ENCODE data around the gene CDS2.
A peak's percentile ranks its signal among the peaks of the same experiment; 100 is the strongest.

The CDS2 gene

DNA sequence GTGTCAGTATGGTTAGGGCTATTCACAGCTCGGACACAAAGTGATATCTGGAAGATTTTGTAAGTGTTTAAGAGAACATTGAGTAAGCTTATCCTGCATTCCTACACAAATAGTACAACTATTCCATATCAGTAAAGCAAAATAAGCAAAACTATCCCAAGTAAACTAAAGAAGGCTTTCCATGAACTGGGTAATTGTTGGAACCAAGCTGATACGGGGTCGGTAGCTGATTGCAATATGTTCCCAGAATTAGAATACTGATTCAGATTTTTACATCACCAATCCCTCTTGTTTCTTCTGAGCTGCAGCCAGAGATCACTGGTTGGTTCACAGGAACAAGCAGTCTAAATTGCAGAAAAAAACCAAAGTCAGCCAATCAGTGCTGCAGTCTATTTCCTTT, 54.1 kb downstream of the CDS2 start:
- DNase-seq (ENCODE audit: low read depth in 1 of 2, low spot score in 1 of 2) = no peak

DNA sequence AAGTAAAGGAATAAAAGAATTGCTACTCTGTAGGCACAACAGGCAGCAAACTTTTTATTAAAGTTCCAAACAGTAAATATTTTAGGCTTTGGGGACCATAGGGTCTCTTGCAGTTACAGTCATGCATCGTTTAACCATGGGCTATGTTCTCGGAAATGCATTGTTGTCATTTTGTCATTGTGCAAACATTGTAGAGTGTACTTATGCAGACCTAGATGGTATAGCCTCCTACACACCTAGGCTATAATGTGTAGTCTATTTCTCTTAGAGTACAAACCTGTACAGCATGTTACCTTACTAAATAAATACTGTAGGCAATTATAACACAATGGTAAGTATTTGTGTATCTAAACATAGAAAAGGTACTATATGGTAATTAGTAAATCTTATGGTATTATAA, 54.7 kb downstream of the CDS2 start:
- no peak for DNase-seq (ENCODE audit: low read depth in 1 of 2, low spot score in 1 of 2)

DNA sequence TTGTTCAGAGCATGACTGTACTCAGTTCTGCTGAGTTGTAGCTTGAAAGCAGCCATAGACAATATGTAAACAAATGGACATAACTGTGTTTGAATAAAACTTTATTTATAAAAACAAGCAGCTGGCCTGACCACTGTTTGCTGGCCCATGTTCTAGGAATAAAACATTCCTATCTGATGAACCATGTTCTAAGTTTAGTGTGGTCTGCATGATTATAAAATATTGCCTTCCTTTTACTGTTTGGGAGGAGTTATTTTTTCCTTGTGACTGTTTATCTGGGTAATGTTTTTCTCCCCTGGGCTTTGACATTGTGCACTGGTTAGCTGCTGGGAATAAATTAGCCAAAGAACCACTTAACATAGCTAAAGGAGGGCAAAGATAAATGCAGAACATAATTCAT, 55.1 kb downstream of the CDS2 start:
- no peak for DNase-seq (ENCODE audit: low read depth in 1 of 2, low spot score in 1 of 2)

DNA sequence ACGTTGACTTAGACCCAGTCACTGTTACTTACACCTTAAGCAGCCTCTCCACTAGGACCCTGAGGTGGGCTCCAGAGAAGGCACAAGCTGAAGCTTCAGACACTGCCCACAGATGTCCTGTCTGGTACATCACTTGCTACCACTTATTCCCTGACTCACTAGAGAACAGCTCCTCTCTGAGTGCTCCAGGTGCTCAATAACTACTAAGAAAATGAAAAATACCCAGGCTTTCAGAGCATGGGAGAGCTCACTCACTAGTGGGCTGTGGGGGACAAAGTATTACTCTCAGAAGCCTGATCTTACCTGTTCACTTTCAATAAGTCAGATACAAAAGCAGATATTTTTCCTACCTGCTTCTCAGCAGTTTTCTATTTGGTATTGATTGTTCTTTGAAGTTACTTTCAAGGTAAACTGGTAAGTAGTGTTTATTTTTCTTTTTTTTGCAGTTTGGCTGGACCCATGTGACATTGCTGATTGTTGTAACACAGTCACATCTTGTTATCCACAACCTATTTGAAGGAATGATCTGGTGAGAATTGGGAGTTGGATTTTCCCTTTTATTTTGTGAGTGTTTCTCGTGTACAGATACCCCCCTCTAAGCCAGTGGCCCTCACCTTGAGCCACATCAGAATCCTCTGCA, 55.9 kb downstream of the CDS2 start:
- no peak for DNase-seq (ENCODE audit: low read depth in 1 of 2, low spot score in 1 of 2)

DNA sequence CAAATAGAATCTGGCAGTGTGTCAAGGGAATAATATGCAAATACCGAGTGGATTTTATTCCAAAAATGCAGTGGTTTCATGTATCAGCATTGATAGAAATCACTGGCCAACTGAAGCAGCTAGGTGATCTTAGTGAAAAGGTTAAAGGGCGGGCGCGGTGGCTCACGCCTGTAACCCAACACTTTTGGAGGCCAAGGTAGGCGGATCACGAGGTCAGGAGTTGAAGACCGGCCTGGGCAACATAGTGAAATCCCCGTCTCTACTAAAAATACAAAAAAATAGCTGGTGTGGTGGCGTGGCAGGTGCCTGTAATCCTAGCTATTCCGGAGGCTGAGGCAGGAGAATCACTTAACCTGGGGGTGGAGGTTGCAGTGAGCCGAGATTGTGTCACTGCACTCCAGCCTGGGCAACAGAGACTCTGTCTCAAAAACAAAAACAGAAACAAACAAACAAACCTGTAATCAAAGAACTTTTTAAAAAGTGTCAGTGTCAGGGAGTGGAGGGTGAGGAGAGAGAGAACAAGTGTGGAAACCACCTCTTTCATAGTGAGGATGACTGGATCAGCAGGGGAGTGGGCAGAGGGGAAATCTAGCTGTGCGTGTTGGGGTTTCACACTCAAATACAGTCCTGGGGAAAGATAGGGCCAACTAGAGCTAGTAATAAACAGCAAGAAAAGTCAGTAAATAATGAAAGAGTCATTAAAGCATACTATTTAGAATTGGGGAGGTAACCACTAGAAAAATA, 57.1 kb downstream of the CDS2 start:
- DNase-seq (ENCODE audit: low read depth in 1 of 2, low spot score in 1 of 2) = no peak

DNA sequence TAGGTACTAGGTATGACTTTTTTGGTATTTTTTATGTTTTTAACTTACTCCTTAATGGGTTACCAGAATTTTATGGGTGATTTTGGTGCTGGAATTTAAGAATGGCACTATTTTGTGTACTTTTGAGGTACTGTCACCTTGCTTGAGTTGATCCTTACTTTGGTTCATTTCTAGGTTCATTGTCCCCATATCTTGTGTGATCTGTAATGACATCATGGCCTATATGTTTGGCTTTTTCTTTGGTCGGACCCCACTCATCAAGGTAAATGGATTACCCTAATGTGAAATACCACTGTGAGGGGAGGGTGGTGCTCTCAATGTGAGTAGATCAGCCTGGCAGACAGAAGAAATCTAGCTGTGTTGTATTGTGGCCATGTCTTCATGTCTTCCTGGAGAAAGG, 57.9 kb downstream of the CDS2 start:
- no peak for DNase-seq (ENCODE audit: low read depth in 1 of 2, low spot score in 1 of 2)

DNA sequence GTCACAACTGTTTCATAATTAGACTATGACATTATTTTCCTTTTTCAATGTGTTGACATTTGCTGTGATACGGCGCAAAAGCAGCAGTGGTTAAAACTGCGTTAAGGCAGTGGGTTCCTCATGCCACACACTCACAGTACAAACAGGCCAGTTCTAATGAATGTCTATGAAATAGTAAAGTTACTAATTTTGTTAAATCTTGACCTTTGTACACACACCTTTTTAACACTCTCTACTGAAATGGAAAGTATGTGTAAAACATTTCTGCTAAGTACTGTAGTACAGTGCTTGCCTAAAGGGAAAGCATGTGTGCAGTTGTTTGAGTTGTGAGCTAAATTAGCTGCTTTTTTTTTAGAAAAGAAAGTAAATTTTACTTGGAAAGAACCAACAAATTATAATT, 60.3 kb downstream of the CDS2 start:
- DNase-seq (ENCODE audit: low read depth in 1 of 2, low spot score in 1 of 2) = no peak

DNA sequence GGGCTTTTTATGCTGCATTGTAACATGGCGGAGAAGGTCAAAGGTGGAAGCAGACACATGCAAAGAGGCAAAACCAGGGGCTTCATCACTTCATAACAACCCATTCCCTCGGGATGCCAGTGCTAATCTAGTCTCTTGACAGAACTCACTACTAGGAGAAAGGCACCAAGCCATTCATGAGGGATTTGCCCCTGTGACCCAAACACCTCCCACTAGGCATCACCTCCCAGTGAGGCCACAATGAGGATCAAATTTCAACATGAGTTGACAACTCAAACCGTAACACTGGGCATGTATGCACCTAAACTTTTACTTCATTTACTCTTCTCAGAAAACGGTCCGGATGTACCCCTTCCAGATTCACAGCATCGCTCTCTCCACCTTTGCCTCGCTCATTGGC, 61.9 kb downstream of the CDS2 start:
- no peak for DNase-seq (ENCODE audit: low read depth in 1 of 2, low spot score in 1 of 2)

DNA sequence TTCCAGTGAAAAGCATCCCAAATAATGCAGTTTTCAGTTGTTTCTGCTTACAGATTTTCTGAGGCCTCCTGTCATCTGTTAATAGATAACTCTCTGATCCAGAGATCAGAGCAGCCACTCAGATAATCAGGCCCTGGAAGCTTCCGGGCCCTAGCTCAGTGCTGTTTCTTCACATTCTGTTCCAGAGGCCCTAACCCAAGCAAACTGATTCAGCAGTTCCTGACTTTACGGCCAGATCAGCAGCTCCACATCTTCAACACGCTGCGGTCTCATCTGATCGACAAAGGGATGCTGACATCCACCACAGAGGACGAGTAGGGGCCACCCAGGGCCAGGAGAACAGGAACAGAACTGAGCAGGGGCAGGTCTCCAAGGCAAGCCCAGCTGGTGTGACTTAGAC, 63.1 kb downstream of the CDS2 start:
- DNase-seq (ENCODE audit: low read depth in 1 of 2, low spot score in 1 of 2) = no peak

DNA sequence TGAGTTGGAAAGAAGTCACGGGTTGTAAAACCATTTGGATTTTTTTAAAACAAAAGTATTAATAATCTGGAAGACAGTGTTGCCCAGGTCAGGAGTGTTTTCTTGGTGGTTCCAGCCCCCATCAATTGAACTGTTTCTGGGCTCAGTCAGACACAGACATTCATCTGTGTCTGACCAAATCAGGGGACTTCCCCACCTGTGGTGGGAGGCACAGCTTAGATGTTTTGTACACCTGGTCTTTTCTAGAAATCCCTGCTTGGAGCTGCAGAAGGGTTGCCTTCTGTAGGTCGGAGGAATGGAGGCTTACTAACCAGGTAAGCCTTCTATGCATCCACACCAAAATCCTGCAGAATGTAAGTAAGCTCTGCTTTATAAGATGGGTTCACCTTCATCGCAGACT, 63.6 kb downstream of the CDS2 start:
- no peak for DNase-seq (ENCODE audit: low read depth in 1 of 2, low spot score in 1 of 2)

DNA sequence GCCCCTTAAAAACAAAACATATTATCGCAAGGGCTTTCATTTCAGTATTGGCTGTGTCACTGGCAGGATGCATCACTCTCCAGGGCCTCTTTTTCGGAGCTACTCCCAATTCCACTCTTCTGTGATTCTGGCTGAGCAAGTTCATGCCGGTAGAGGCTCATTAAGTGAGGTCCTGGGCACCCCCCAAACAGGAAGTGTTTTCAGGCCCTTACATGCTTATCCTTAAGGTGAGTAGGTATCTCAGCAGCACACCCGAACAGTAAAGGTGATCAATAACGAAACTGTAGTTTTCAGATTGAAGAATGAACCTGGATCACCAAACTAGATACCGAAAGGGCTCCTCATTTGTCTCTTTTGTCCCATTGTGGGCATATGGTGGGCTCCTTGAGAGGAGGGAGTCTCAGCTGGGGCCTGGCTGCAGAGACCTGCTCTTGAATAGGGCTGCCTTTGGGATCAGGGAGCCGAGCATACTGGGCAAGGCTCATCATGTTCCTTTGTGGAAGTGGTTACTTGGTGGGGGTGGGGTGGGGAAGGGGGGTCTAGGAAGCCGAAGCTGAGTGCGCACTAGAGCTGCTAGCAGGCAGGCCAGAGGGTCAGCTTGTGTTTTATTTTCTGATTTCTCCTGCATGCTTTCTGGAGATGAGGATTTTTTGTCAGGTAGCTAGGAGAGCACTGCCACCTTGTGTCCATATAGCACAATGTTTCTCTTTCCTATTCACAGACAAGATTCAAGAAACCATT, 65.2 kb downstream of the CDS2 start:
- no peak for DNase-seq (ENCODE audit: low read depth in 1 of 2, low spot score in 1 of 2)

DNA sequence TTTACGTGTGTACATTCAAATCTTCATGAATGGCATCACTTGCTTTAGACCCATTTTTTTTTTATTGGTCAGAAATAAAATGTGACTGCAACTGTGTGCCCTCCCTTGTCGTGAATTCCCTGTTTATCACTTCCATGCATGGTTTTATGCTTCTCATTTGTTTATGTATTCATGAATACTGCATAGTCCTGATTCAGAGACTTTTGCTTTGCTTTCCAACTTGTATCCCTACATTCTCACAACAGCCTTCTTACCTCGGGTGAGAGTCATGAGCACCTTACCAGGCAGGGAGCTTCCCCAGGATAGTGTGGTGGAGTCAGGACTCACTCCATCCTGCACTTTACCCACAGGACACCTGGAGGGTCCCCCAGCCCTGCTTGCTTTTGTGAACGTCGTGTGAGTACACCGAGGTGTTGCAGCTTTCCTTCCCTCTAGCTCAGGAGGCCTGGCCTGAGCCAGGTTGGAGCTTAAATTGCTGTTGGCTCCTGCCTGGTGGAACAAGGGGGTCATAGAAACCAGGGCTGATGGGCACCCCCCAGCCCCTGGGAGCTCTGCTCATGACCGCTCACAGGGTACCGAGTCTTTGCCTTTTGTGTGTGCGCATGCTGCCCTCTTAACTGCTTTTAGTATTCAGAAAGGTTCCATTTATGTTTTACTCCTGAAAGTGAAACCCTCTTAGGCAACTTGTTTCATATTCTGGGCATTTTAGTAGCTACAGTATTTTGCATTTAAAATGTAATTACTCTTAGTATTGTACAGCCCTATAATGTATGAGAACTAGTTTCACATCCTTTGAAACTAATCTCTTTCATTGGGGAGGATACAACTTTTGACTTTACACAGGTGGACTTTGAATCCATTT, 66.0 kb downstream of the CDS2 start:
- DNase-seq (ENCODE audit: low read depth in 1 of 2, low spot score in 1 of 2) = no peak

DNA sequence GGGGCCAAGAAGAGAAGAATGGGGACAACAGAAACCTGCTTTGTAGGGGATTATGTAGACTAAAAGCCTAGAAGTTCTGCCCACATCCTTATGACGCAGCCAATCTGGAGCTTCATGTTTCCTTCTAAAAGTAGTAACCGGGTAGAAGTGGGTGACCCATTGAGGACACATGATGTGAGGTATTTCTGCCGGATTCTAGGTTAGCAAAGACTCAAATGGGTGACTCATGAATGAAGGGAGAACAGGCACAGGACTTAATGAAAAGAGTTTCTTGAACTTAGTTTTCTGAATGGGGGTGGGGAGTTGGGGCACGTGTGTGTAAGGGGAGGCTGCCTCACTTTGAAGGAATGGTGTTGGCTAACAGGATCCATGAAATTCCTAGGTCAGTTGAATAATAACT, 68.8 kb downstream of the CDS2 start:
- no peak for DNase-seq (ENCODE audit: low read depth in 1 of 2, low spot score in 1 of 2)

DNA sequence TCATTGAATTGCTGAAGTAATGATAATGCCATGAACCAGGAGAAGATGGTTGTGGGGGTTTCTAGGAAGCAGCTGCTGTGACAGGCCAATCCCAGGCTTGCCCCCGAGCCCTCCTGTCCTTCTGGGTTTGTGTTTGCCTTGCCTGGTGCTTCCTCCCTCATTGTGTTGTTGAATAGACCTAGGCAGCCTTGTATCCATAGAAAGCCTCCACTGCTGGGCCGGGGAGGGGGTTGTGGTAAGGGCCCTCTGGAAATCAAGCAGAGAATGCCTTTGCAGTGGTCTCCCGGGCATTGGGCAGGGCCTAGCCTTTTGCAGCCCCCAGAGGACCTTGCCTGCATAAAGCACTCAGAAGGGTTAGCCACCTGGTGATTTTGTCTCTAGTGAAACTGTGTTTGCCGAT, 69.3 kb downstream of the CDS2 start:
- no peak for DNase-seq (ENCODE audit: low read depth in 1 of 2, low spot score in 1 of 2)

DNA sequence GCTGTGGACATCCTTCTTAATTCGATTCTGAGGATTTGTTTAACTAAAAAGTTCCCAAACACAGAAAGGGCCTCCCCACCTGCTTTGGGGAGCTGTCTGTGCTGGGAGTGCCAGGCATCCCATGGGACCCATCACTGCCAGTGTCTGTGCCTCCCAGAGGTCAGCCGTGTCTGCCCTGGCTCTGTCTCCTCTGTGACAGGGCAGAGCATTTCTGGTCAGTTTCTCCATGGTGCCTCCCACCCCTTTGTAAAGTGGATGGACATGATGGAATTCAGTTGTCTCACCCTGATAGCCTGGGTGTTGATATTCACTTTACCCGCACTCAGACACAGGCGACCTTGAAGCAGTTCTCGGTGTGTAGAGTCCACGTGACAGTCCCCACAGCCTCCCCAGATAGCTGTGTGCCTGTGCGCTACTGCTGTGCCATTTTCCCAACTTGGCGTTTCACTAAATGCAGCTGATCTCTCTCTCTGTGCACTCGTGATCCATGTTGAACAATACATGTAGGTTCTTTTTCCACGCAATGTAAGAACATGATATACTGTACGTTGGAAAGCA, 70.5 kb downstream of the CDS2 start:
- DNase-seq (ENCODE audit: low read depth in 1 of 2, low spot score in 1 of 2) = no peak

DNA sequence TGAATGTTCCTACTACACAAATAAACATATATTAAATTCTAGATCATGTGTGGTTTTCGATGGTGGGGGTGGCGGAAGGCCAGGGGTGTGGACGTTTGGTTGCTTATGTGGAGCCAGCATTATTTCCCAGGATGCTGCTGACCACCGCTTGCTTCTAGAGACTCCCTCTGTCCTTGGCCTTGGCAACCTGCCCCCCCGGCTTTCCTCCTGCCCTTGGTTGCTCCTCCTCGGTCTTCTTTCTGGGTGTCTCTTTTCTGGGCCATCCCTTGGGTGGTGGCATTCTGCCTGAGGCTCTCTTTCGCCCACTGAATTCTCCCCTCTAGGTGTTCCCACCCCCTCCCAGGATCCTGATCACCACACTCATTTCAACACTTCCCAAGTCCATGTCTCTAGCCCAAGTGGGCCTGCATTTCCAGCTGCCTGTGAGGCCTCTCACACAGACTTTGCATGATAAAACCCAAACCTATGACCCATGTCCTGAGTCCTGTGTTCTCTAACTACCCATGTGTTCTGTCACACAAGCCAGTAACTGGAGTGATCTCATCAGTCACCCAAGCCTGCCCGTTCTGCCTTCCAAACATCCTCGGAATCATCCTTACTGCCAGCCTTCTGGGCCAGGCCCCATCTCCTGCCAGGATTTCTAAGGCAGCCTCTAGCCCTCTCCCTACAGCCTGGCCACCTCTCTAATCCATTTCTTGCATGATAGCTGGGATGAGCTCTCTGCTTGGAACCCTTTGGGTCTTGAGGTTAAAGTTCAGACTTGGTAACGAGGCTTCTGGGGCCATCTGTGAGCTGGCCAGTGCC, 71.2 kb downstream of the CDS2 start:
- DNase-seq (ENCODE audit: low read depth in 1 of 2, low spot score in 1 of 2) = no peak

DNA sequence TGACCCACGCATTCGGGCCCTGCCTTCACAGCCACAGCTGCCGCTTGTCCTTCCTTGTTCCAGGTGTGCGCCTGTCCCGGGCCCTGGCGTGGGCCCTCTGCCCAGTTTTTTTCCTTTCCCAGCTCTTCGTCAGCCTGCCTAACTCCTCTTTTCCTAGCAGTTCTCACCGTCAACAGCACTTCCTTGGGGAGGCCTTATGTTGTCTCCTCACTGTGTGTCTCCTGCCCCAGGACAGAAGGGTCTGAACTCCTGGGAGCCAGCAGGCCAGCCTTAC, 71.8 kb downstream of the CDS2 start:
- DNase-seq (ENCODE audit: low read depth in 1 of 2, low spot score in 1 of 2) = no peak

DNA sequence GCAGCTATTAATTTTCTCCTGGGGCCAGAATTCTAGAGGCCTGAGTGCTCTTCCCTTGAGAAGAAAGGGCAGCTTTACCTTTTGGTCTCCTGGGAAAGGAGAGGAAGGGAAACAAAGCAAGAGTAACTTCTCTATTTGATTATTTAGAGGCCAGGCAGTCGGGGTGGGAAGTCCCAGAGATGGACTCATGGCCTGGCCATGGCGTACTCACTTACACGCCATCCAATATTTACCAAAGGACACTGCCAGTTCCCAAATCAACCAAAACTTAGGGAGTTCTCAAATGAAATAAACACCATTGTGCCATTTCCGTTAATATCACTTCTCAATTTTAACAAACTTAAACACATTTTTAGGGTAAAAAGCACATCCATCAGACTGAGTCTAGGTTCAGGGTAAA, 76.6 kb downstream of the CDS2 start:
- DNase-seq (ENCODE audit: low read depth in 1 of 2, low spot score in 1 of 2) = no peak

DNA sequence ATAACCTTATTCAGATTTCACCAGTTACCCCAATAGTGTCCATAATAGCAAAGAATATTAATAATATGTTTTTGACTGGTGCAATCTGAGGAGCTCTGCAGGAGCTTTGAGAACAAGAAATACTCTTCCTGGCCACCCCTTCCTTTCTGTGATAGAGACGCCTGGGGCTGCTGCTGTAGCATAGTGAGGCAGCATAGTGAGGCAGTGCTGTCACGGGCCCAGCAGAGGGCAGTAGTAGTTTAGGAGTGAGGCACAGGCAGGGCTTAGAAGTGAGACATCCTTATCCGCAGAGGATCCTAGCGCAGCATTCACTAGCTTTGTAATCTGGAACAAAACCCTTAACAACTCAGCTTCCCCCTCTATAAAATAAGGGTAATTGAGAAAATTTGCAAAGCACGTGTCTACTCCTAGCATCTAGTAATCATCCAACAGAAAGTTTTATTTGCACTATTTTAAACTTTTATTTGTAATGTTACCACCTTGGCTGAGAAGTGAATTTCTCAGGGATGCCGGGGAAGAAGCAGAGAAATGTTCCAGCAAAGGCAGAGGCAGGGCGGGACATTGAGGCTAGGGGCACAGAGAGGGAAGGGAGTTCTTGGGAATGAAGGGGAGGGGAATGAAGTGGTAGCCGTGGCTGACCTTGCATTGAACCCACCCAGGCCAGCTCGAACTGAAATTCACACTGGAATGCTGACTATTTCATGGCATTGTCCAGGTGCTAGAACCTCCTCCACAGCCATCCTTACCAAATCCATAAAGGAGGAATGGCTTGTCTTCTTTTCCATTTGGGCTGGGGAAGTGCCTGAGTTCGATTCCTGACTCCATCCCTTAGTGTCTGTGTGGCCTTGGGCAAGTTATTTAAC, 78.8 kb downstream of the CDS2 start:
- peak; percentile 36 to 37 for DNase-seq (ENCODE audit: low read depth in 1 of 2, low spot score in 1 of 2)

DNA sequence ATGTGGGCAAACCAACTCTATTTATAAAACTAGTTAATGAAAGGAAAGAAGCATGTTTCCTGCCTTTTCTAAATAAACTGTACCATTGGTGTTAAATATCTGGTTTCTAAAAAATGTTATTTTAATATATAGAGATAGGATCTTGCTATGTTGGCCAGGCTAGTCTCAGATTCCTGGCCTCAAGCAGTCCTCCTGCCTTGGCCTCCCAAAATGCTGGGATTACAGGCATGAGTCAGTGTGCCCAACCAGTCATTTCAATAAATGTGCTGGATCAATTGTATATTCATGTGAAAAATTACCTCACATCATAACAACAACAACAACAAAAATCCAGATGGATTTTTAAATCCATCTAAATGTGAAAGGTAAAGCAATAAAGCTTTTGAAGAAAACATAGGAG, 80.3 kb downstream of the CDS2 start:
- no peak for DNase-seq (ENCODE audit: low read depth in 1 of 2, low spot score in 1 of 2)
